Left kidney (tissue), 2 donors: ENCODE results near the gene IHH. TPM values are rescaled to one million over a fixed set of nuclear protein-coding genes. Genes with fewer than 3 reads are reported as not detected.

Experiments
- DNase-seq: peaks from one replicate; pipeline ENCODE4 v3.0.0-alpha.2; 2013
- polyA plus RNA-seq: library from polyadenylated mRNA; unstranded; fragments of 120-200 nt; gene quantifications from one replicate; pipeline ENCODE4 v1.2.1, GENCODE V29; 2013; ENCODE audit not compliant: insufficient read length

IHH gene
- polyA plus RNA-seq, 1 donor, result 1.7 TPM

DNA sequence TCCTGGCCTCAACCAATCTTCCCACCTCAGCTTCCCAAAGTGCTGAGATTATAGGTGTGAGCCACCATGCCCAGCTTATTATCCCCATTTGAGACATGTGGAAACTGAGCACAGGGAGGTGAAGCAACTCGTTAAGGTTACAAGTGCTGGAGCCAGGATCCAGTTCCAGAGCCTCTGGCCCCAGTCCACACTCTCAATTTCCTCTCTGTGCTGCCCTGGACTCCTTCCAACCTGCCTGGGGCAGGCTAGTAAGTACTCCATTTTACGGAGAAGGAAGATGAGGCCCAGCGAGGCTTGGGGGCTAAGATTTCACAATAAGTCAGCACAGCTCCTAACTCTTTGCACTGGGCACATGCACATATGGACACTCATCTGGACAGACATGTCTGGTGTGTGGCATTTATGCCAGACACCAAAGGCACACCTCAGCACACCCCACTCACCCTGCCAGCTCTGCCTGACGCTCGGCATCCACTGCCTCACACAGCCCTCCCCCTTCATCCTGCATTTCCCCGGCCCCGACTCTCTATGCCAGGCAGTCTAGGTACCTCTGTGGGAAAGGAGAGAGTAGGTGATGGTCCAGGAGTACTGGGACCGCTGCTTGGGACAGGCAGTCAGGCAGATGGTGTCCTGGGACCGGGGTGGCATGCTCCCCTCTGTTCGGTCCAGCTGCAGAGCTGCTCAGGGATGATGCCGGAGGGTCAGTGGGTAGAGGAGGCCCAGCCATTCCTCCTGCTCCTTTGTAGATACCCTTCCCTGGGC, 39.9 kb downstream of the IHH start:
- DNase-seq, result no peak

DNA sequence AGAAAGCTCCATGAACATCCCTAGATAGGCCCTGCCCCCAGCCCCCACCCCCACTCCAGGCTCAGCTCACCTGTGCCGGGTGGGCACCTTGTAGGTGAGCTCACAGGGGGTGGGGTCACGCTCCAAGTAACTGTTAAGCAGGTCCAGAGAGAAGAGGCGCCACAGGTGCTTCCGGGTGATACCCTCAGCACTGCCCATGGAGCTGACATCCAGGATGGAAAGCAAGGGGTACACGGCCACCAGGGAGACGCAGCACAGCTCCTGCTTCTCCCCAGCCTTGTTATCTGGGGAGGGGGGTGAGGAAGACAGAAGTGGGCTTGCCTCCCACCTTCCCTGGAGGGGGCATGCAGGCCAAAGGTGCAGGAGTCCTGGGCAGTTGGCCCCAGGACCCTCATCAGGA, 41.3 kb downstream of the IHH start:
- DNase-seq, result no peak

DNA sequence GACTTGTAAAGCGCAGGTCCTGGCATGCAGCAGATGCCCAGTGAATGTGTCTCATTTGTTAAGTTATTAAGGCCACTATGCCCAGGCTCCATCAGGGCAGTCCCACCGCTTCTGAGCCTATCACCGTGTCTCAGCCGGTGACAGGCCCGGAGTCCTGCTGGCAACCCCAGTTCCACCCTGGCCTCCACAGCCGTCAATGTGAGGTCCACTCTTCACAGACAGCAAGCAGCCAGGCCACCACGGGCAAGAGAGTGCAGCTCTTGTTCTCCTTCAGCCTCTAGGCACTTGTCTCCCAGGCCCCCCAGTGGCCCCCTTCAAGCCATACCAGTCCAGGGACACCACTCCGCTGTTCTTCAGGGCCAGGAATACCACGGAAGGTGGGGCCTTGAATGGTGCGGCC, 42.0 kb downstream of the IHH start:
- no peak for DNase-seq

DNA sequence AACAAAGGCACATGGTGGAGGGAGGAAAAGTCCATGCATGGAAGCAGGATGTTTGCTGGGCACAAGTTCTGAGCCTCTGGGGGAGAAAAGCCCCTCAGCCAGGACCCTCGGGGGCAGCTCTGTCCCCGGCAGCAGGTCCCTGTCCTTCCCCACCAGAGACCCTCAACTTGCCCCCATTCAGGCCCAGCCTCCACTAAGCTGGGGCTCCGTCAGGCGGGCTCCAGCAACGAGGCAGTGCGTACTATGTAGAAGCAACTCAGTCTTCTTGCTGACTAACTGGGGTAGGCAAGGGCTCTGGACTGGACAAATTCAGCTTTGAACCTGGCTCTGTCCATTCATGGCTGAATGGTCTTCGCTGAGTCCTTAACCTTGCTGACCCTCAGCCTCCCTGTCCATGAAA, 42.4 kb downstream of the IHH start:
- DNase-seq, result no peak

DNA sequence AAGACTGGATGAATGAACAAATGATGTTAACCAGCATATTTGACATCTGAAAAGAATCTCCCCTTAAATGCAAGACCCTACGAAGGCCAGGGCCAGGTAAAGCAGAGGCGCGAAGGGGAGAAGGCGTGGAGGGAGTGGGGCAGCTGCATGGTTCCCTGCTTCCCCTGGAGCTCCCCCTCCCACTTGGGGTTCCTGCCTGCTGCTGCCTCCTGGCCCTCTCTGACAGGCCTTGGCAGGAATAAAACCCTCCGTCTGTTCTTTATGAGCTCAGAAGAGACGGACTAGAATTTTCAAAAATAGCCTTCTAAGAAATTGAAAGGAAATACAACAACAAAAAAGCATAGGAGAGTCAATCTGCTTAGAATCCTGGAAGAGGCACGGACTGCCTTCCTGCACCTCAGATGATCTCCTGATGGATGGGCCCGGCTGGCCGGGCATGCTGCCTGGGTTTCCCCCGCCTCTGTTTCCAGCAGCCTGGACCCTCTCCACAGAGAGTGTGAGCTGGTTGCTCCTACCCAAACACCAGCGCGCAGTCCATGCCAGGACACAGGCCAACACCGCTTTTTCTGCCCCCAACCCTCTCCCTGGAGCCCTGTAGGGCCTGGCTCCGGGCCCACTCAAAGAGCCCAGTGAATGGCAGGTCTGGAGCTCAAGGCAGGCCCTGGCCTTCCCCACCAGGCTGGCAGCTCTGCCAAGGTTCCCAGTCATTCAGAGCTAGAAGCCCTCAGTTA, 43.4 kb downstream of the IHH start:
- no peak for DNase-seq

DNA sequence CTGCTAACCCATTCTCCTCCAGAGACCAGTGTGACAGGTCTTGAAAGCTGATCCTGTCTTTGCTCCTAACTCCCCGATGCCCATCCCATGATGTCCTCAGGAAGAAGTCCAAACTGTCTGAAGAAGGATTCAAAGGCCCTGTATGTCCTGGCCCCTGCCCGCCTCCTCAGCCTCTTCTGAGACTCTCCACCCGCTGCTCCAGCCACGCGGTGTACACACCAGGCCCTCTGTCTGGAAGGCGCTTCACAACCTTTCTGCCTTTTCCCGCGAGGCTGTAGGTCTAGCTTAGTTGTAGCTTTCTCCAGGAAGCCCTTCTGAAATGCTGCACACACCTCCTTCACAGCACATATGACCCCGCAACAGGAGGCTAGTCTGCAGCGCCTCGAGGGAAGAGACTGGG, 44.0 kb downstream of the IHH start:
- no peak for DNase-seq

DNA sequence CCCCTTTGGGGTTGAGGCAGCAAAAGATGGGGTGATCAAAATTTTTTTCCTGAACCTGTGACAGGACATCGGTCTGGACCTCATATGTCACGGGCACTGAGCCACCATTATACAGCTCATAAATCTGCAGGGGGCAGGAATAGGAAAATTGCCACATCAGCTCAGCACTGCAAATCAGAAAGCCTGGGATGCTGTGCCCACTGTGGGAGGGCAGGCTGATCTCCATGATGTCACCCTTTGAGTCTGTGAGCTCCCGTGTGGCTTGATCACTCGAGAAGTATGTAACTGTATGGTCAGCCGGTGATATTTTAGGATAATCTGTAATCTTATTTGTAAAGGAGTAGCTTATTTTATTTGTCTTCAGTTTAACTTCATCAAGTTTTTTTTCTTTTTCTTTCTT, 49.8 kb downstream of the IHH start:
- DNase-seq, result no peak

DNA sequence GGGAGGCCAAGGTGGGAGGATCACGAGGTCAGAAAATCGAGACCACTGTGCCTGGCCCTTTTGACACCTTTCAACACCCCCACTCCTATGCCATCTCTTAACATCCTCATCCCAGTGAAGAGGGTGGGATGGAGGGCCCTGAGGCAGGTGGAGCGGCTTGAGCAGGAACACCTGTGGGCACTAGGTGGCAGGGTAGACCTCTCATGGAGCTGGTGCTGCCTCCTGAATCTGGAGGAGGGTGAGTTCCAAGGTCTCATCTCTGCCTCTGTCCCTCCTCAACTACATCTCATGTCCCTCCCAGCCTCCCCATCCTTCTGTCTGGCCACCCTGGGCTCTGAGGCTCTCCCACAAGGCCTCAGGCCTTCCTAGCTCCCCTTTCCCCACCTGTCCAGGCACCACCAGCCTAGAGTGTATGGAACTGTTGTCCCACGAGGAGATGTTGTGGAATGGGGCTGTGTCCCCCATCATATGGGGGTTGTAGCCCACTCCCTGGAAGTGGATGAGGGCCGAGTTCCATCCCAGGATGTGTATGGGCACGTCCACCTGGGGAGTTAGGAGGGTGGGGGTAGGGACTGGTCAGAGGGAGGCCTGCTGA, 50.5 kb downstream of the IHH start:
- no peak for DNase-seq

DNA sequence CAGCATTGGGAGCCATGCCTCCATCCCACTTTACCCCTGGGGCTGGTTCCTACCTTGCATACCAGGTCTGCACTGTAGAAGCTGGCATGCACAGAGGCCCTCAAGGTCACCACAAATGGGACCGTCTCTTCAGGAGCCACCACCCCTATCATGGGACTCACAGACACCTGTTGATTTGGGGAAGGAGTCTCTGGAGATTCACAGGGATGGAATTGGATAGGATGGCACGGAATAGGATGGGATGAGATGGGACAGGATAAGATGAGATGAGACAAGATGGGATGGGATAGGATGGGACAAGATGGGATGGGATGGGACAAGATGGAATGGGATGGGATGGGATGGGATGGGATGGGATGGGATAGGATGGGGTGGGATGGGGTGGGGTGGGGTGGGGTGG, 51.4 kb downstream of the IHH start:
- DNase-seq, result no peak

Other genes starting within 250 kb of the IHH start
- gene PRKAG3, start 229.1 kb downstream of the IHH start, polyA plus RNA-seq, result 0.15 TPM
- gene WNT6, start 201.1 kb downstream of the IHH start, polyA plus RNA-seq, result 0.12 TPM
- 0.45 TPM for gene WNT10A, start 180.1 kb downstream of the IHH start, polyA plus RNA-seq
- gene CDK5R2, start 101.3 kb downstream of the IHH start, polyA plus RNA-seq, result not detected
- gene FEV, start 75.7 kb downstream of the IHH start, polyA plus RNA-seq, result not detected
- gene CRYBA2, start 67.5 kb downstream of the IHH start, polyA plus RNA-seq, result not detected
- gene CFAP65, start 19.4 kb downstream of the IHH start, polyA plus RNA-seq, result 0.28 TPM
- gene NHEJ1, start 99.9 kb upstream of the IHH start, polyA plus RNA-seq, result 22.2 TPM
- gene SLC23A3, start 109.1 kb upstream of the IHH start, polyA plus RNA-seq, result 22.3 TPM
- 64.0 TPM for gene CNPPD1, start 116.0 kb upstream of the IHH start, polyA plus RNA-seq
- gene RETREG2, start 117.4 kb upstream of the IHH start, polyA plus RNA-seq, result 105 TPM
- gene ZFAND2B, start 145.9 kb upstream of the IHH start, polyA plus RNA-seq, result 39.5 TPM
- gene ABCB6, start 158.0 kb upstream of the IHH start, polyA plus RNA-seq, result 42.6 TPM
- 49.5 TPM for gene ATG9A, start 168.7 kb upstream of the IHH start, polyA plus RNA-seq
- gene ANKZF1, start 168.9 kb upstream of the IHH start, polyA plus RNA-seq, result 73.1 TPM
- 28.7 TPM for gene GLB1L, start 184.5 kb upstream of the IHH start, polyA plus RNA-seq
- gene STK16, start 184.6 kb upstream of the IHH start, polyA plus RNA-seq, result 34.9 TPM
- gene TUBA4B, start 192.3 kb upstream of the IHH start, polyA plus RNA-seq, result 0.75 TPM
- gene TUBA4A, start 193.0 kb upstream of the IHH start, polyA plus RNA-seq, result 25.2 TPM
- gene DNAJB2, start 218.4 kb upstream of the IHH start, polyA plus RNA-seq, result 62.9 TPM
- gene PTPRN, start 248.5 kb upstream of the IHH start, polyA plus RNA-seq, result 0.27 TPM